Measurements from ENCODE around the gene TBC1D16.
"Not testable (repeated sequence)": the region's sequence is repeated elsewhere in the genome, so short reads cannot be mapped to it uniquely, and the experiment has no call there.

The TBC1D16 gene

DNA sequence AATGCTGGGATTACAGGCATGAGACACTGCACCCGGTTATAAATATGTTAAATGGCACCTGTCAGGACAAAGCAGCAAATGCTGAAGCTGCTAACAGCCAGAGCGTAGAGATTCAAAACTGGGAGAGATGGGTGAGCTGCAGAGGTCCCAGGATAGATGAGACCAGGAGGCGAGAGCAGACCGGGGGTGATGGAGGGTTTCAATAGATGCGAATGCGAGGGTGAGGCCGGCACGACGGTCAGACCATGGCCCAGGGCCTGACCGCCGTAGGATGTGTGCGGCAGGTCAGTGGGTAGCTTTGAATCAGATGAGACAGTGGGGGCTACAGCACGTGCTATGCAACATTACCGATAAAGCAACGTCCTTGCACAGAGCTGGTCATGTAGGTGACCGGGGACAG is 15.0 kb upstream of the TBC1D16 start:
- no peak for DNase-seq

DNA sequence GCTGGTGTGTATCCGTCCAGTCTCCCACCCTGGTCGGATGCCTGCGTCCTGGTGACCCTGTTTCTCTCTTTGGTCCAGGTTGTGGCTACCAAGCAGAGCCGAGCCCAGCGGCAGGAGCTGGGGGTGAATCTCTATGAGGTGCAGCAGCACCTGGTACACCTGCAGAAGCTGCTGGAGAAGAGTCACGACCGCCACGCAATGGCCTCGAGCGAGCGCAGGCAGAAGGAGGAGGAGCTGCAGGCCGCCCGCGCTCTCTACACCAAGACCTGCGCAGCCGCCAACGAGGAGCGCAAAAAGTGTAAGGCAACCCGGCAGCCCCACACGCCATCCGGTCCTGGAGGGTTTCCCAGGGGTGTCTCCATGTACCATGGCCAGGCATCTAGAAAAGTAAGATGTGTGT is 14.3 kb upstream of the TBC1D16 start:
- DNase-seq, result no peak

DNA sequence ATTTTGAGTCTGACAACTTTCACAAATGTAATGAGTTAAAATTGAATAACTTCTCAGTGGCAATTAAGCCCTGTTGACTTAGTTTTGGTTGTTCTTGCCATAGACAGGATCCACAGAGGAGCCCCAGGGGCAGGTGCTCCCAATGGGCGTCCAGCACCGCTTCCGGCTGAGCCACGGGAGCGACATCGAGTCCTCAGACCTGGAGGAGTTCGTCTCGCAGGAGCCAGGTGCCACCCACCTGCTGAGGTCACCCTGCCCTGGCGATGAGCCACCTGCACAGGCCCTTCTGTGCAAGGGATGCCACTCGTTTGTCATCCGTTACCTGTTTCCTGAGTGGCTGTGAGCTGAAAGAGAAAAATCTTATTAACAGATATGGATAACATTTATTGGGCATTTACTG is 11.5 kb upstream of the TBC1D16 start:
- no peak for DNase-seq

DNA sequence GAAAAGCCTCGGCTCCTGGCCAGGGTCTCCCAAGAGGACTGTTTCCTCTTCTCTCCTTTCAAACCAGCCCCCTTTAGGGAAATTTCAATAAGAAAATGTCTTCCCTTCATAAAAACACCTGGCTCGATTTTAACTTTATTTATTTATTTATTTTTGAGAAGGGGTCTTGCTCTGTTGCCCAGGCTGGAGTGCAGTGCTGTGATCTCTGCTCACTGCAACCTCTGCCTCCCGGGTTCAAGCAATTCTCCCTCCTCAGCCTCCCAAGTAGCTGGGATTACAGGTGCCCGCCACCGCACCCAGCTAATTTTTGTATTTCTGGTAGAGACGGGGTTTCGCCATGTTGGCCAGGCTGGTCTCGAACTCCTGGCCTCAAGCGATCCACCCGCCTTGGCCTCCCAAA is 11.0 kb upstream of the TBC1D16 start:
- DNase-seq, result not testable (repeated sequence)

DNA sequence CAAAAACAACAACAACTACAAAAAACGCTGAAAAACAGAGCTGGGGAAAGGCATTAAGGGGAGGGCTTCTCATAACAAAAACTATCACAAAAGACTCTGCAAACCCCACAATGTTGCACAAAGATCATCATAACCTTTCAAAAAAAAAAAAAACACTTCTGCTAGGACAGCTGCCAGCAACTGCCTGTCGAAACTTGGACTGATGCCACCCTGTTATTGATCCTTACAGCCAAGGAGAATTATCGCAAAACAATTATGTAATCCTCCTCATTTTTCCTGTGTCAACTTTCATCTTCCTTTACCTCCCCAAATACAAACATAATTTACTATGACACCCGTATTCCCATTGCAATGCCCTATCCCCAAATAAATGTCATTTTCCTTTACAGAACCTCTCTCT is 10.0 kb upstream of the TBC1D16 start:
- no peak for DNase-seq

DNA sequence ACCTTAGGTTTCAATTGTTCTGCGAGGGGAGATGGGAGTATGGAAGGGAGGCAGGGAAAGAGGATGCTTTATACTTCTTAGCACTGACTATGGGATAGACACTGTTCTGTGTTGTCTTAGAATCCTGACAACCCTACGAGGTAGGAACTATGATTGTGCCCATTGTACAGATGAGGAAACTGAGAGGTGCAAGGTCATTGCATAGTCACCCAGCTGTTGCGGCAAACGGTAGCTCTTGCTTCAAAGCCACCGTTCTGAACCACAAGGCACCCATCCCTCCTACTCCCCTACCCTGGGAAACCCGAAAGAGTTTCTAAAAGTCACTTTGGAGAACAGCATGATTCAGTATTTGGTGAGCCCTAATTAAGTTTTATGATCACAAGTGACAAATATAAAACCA is 8.3 kb upstream of the TBC1D16 start:
- DNase-seq, result no peak

DNA sequence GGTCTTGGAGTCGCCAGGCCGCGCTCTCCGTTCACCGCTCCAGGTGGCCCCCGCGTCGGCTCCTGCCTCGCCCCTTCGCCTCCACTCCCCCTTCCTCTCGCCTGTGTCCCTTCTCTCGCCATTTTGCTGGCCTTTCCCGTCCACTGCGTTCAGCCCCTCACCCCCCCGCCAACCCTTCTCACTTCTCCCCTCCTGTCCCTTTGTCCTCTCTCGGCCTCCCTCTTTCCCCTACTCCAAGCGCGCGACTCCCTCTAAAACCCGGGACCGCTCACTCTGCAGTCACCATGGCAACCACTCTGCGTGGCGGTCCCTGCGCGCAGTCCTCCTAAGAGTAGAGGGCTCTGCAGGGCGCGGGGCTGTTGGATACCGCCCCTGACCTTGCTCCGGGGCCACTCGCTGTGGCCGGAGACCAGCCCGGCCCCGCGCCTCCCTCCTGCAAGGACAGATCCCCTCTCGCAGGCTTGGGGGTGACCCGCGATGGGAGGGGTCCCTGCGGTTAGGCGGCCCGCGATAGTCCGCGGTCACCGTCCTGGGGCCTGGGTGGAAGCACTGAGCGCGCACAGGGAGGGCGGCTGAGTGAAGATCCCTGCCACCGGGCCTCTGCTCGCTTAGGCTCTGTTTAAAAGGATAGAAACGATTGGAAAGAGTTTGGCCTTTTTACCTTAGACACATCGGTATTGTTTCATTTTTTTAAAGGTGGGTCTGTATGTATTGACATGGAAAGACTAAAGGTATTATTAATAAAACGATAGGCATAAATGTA is 1.2 kb upstream of the TBC1D16 start:
- DNase-seq, result no peak

DNA sequence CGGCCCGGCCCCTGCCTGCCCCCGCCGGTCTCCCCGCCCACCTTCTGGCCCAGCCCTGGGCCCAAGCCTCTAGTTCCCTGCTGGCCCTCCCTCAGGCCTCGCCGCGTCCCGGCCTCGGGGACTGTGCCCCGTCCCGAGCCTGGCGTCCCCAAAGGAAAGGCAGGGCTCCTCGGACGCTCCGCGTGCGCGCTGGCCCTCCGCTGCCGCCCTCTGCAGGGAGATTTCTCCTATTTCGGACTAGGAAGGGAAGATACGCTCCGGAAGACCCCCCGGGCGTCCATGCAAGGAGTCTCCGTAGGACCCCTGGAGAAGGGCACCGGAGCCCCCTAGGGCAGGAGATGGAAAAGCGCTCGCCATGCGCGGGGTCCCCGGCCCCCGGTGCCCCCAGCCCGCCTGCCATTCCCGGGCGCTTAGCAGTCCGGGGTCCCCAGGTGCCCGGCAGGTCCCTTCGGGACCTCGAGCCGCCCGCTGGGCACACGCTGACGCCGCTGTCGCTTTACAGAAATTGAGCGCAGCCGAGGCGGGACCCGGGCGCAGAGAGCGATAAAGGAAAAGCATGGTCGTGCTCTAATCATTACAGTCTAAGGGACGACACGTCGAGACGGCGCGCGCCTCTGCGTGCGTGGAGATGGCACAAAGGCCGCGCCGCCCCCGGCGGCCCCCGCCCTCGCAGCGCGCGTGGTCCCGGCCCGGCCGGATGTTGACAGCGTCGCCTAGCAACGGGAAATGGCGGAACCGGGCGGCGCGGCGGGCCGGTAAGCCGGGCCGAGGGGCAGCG is 454 bp upstream of the TBC1D16 start, which contains the start of gene CCDC40:
TSS of gene CCDC40 (plus strand) at position 706 of the 778 bp plus-strand sequence. CDS start at position 727, 21 bp downstream.
- peak; percentile 64 for DNase-seq

DNA sequence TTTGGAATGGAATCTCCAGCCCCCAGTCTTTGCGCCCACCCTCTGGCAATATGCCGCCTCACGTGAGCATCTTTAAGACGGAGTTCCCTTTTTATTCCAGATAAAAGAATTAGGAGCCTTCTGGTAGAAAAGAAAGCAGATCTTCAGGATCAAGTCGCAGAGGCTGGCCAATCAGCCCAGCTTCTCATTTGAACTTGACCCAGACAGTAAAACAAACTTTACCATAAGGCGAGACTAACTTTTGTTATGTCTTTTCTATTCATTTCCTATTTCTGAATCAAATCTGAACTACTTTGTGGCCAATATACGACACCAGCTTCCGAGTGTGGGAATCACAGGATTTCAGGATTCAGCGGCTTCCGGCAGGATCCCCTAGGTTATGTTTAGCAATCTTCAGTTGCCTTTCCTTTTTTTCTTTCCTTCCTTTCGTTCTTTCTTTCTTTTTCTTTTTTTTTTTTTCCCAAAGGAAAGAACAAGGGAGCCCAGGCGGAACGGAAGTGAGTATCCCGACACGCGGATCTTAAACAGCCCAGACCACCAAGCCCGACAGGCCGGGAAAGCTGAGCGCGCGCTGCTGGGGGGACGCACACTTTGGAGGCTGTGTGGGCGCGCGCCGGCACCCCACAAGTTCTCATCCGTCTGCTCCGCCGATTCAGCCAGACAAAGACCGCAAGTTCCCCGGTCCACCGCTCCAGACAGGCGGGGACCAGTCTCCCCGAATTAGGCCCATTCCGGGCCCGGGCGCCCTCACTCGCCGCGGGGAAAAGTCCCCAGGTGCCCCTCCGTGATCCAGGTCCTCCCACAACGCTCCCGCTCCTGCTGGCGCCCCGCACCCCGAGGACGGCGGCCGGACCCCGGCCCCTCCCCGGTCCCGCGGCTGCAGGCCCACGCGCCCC is 633 bp downstream of the TBC1D16 start:
- peak; percentile 27 for DNase-seq

DNA sequence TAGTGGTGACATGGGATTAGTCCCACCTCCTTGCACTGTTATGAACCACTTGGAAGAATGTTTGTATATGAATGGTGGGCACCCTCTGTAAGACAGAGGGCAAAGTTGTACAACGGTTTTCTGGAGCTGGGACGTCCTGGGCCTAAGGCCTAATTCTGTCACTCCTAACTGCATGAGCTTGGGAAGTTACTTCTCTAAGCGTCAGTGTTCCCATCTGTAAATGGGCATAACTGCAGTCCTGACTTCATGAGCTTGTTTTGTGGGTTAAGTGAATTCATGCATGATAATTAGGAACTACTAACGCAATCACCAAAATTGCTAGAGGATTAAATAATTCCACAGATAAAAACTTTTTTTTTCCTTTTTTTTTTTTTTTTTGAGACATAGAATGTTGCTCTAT is 1.8 kb downstream of the TBC1D16 start:
- DNase-seq, result no peak

DNA sequence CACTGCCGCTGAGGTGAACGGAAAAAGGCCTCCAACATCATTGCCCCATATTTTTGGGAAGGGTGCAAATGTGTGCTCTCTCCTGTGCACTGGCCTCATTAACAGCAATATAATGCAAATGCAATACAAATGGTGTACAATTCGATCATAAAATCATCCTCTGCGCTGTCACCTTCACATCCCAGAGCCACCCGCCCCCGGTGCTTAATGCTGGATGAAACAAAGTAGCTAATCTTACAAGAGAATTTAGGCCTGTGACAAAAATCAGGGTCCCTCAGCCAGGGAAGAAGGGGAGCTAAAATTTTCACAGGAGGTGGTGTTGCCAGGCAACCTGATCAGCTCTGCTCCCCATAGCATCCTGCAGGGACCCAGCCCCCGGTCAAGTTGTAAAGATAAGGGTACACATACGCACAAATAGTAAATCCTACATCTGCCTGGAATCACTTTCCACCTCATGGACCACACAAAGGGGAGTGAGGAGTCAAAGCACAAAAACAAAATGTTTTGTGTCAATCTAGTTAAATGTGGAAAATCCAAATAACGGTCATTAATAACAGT is 3.0 kb downstream of the TBC1D16 start:
- no peak for DNase-seq

DNA sequence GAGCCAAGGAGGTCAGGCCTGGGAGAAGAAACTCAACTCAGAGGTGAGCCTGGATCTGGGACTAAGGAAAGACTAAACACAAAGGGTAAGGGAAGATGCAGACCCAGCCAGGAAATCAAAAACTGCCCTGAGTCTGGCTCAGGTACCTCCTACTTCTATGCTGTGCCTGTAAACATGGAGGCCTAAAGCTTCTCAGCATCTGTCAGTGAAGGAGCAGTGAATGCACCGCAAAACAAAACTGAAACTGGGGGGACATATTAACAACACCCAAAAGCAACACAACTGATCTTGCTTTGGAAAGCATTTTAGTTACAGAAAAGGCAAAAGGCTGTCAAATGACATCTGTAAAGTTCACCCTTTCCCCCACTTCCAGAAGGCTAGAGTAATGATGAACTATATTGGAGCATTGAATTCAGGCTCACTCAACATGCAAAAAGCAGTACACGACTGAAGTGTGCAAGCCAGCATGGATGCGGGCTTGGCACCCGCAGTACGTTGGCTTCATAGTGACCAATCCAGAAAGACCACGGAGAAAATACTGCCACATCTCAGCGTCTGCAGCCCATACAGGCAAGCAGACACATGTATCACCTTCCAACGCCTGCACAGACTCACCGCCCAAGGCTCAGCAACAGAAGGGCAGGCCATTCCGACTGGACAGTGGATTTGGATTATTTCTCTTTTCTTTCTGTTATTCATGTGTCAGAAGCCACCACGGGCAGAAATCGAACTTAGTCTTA is 3.8 kb downstream of the TBC1D16 start:
- DNase-seq, result no peak

DNA sequence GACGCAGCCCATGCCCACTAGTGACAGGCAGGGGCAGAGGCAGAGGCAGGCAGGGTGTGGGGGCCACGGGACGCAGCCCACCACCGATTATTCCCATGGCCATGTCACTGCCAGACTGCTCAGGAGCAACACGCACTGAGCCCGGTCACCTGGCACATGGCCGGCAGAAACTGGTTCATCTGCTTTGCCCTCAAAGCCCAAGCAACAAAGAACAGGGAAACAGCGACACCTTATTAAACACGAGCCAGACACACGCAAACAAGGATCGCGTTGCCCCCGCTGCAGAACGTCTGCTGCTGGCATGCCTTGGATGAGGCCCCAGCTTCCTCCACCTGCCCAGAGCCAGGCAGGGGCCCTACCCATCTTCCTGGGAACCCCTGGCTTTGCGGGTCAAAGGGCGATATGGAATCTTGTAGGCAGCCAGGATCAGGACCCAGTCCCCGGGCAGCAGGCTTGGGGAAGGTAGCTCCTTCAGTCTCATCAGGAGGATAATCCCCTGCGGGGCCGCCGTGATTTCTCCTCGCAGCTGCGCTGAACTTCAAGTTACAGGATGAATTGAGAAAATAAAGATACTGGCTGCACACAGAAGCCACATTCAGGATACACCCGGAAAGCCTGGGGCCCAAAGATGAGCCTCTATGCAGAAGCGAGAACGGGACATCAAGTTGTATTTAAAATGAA is 4.8 kb downstream of the TBC1D16 start:
- no peak for DNase-seq

DNA sequence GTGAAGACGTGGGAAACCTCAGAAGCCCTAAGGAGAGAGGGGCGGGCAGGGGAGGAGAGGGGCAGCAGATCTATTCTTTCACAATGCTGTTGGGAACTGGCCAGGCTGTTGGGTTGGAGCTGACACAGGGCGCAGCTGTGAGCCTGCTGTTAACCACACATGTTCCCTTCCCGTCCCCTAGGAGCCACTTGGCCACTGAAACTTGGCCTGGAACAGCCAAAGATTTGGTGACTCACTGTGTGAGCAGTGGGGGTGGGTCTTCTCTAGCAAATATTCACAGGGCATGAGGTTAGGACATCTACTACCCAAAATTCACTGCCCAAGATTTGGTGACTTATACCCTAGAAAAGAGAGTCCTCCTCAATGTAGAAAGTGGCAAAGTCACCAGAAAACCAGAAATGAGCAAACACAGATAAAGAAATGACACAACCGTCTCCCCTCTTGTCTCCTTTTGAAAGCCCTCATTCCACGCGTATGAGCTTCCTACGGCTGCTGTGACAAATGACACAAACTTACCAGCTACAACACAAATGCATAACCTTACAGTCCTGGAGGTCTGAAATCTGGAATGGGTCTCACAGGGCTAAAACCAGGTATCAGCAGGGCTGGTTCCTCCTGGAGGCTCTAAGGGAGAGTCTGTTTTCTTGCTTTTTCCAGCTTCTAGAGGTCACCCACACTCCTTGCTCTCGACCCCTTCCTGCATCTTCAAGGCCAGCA is 6.3 kb downstream of the TBC1D16 start:
- no peak for DNase-seq

DNA sequence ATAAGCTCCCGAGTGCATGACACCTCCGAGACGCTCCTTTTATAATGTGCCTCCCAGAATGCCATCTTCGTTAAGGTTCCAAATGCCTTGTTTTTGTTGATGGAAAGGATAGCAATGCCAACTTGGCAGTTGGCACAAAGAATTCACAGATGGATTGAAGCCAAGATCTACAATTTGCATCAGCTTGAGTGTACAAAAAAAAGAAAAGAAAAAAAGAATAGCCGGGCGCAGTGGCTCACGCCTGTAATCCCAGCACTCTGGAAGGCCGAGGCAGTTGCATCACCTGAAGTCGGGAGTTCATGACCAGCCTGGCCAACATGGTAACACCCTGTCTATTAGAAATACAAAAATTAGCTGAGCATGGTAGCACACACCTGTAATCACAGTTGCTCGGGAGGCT is 7.6 kb downstream of the TBC1D16 start:
- DNase-seq, result no peak

DNA sequence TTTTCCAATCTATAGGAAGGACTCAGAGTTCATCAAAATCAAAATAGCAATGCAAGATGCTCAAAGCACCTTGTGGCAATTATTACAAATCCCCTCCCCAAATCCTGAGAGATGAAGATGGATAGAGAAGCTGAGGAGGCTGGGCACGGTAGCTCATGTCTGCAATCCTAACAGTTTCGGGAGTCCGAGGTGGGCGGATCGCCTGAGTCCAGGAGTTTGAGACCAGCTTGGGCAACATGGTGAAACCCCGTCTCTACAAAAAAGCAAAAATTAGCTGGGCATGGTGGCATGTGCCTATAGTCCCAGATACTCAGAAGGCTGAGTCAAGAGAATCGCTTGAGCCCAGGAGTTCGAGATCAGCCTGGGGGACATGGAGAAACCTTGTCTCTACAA is 8.6 kb downstream of the TBC1D16 start:
- no peak for DNase-seq

DNA sequence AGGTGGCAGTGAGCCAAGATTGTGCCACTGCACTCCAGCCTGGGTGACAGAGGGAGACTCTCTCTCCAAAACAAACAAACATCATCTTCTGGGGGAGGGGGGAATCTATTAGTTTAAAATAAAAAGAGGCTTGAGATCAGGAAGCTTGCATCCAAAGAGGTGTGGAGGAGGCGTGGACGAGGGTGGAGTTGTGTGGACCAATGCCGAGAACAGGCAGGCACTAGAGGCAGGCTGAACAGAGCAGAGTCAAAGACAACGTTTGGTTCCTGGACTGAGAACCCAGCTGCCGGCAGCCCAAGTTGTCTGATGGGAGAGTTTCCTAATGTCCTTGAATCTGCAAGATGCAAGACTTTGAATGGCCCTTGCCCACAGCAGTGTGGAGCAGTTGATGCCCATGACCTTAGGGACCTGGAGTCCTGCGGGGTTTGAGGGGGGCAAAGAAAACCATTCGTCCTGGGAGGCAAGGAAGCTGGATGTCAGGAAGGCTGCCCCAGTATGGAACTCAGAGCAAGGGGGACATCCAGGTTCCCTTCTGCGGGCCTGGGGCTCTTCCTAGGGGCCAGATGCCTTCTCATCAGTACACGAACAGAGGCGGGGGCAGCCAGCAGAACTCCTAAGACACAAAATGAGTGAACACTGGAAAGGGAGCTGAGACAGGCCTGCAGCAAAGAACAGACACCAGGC is 9.2 kb downstream of the TBC1D16 start:
- no peak for DNase-seq

DNA sequence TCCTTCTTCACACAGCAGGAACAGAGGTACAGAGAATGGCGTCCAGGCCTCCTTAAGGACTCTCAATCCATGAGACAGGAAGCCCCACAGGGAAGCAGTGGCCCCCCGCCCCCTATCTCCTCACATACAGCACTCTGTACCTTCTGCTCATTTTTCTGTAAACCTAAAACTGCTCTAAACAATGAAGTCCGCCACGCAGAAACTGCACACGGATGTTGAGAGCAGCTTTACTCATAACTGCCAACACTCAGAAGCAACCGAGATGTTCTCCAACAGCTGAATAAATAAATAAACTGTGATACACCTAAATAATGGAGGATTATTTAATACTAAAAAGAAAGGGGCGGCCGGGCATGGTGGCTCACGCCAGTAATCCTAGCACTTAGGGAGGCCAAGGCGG is 9.9 kb downstream of the TBC1D16 start:
- no peak for DNase-seq

DNA sequence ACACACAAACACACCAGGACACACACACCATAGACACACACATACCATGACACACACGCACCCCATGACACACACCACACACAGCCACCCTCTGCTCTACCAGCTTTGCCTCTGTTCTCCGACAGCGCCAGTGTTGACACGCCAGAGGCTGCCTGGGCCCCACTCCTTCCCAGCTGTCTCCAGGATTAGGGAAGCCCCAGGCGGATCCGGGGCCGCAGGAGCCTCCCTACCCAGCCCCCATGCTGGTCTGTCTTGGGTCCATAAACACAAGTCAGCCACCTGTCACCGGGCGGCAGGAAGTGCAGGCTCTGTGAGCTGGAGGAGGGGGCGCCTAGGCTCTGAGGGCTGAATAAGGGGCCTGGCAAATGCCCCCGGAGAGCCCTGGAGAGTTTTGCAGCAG is 10.5 kb downstream of the TBC1D16 start:
- no peak for DNase-seq

DNA sequence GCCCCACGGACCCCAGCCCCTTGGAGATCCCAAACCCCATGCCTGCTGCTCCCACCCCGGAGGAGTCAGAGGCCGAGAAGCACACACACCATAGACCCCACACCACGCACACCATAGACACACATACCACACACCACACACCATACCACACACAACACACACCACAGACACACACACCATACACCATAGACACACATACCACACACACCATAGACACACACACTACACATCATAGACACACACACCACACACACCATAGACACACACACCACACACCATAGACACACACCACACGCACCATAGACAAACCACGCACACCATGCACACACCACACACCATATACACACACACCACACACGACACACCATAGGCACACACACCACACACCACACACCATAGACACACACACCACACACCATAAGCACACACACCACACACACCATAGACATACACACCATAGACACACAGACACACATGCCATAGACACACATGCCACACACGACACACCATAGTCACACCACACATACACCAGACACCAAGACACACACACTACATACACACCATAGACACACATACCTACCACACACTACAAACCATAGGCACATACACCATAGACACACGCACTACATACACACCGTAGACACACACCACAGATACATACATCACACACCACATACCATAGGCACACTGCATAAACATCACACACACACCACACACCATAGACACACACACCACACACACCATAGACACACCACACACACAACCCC is 11.3 kb downstream of the TBC1D16 start:
- no peak for DNase-seq

Measured in stimulated activated CD4-positive, alpha-beta T cell treated with anti-CD3 and anti-CD28 coated beads, Interleukin-1b, Interleukin-23, amount 100 ng/mL, for 48 hours (primary cell).